SK-N-MC (cell line): ENCODE measurements around the gene SWT1.

ENCODE experiments used
- DNase-seq: peaks from one replicate; pipeline ENCODE4 v3.0.0-alpha.2; 2011; ENCODE audit warnings: low read depth, low spot score
- H3K27ac ChIP-seq: fragments of 200-600 bp; sonication (generic); 2 replicates; pipeline ENCODE4 v1.5.1; 2016; ENCODE audit warnings: mixed run types
- H3K36me3 ChIP-seq: fragments of 200-600 bp; sonication (generic); 2 replicates; pipeline ENCODE4 v1.6.1; 2017; ENCODE audit warnings: antibody characterized with exemption, low read length, mixed read lengths; ENCODE audit not compliant: insufficient read depth
- H3K4me3 ChIP-seq: fragments of 200-600 bp; sonication (generic); 2 replicates; pipeline ENCODE4 v1.5.1; 2016
- H3K9ac ChIP-seq: fragments of 200-600 bp; sonication (generic); 2 replicates; pipeline ENCODE4 v1.8.0; 2017; ENCODE audit warnings: mixed run types, mixed read lengths; ENCODE audit not compliant: insufficient read length
- H3K9me3 ChIP-seq: fragments of 200-600 bp; sonication (generic); 2 replicates; pipeline ENCODE4 v1.6.1; 2017; ENCODE audit warnings: low read depth, mild to moderate bottlenecking, antibody characterized with exemption, low read length, moderate library complexity, mixed read lengths
- EZH2 ChIP-seq: fragments of 200-600 bp; sonication (generic); IDR thresholded peaks from one replicate; pipeline ENCODE4 v1.6.1; 2017; ENCODE audit warnings: antibody characterized with exemption
- FOXP2 ChIP-seq: optimal IDR thresholded peaks from 2 replicates; pipeline ENCODE3; 2011; ENCODE audit warnings: mild to moderate bottlenecking, moderate library complexity; ENCODE audit not compliant: insufficient read depth; ENCODE audit errors: extremely low read length, control extremely low read depth
- POLR2AphosphoS5 ChIP-seq: IDR thresholded peaks from 2 replicates; pipeline ENCODE4 v1.6.1; 2012; ENCODE audit warnings: mild to moderate bottlenecking, low read depth, low read length, borderline replicate concordance

SWT1 gene

GRCh38 chr1:185156854-185157598, at the start of gene SWT1, which contains the start of gene TRMT1L:
Gene SWT1 (plus strand): TSS chr1:185157167. CDS start chr1:185160842, 3,675 bp downstream.
Gene TRMT1L (minus strand): TSS chr1:185156953. CDS start chr1:185156712, 241 bp downstream.
- H3K9ac ChIP-seq: peak within 1 kb of the TSS; percentile 93
- peak within 1 kb of the TSS; percentile 95 for H3K4me3 ChIP-seq
- TF ChIP-seq FOXP2: no peak
- TF ChIP-seq POLR2AphosphoS5: peak; percentile 92
- peak within 1 kb of the TSS; percentile 83 for H3K27ac ChIP-seq
- no peaks in the 10 kb centered on the region for H3K9me3 ChIP-seq
- peak; percentile 93 for DNase-seq
- H3K36me3 ChIP-seq: no peaks in the 10 kb centered on the region

DNA sequence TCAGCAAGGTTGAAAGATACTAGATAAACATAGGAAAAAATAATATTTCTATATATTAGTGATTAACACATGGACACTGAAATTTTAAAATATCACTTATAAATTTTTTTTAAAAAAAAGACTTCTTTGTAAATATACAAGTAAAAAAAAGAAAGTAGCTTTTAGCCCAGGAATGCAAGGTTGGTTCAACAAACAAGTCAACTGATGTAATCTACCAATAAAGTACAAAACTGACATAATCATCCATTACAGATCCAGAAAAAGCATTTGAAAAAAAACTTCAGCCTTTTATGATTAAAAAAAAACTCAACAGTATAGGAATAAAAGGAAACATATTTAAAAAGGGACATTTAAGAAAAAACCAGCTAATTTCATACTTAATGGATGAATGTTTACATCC, 48.6 kb upstream of the SWT1 start:
- Histone ChIP-seq H3K4me3 (no peak overlapping the region), H3K9ac (no peak overlapping the region), H3K9me3 (no peaks in the 10 kb centered on the region), H3K27ac (no peak overlapping the region), H3K36me3 (peaks cover 17% of the 10 kb centered on the region)
- no peak for DNase-seq
- no peak for TF ChIP-seq EZH2

- no peak for DNase-seq
- Histone ChIP-seq H3K36me3 (no peaks in the 10 kb centered on the region), H3K9ac (no peak overlapping the region), H3K9me3 (no peaks in the 10 kb centered on the region), H3K4me3 (no peak overlapping the region), H3K27ac (no peak overlapping the region)
- no peak for TF ChIP-seq EZH2
- no peak for TF ChIP-seq POLR2AphosphoS5
- TF ChIP-seq FOXP2: no peak
These were observed 46.8 kb upstream of the SWT1 start for GRCh38 chr1:185110145-185110544.

DNA sequence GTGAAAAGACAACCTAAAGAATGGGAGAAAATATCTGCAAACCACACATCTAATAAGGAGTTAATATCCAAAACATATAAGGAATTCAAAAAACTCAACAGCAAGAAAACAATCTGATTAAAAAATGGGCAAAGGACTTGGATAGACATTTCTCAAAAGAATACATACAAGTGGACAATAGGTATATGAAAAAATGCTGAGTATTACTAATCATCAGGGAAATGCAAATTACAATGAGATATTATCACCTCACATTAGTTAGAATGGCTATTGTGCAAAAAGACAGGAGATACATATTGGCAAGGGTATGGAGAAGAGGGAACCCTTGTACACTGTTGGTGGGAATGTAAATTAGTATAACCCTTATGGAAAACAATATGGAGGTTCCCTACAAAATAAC, 45.1 kb upstream of the SWT1 start:
- TF ChIP-seq POLR2AphosphoS5 (no peak), FOXP2 (no peak), EZH2 (no peak)
- Histone ChIP-seq H3K9me3 (no peaks in the 10 kb centered on the region), H3K27ac (no peak overlapping the region)

GRCh38 chr1:185112356-185112755, 44.6 kb upstream of the SWT1 start:
- Histone ChIP-seq H3K9ac (no peak overlapping the region), H3K36me3 (no peaks in the 10 kb centered on the region), H3K4me3 (no peak overlapping the region), H3K9me3 (no peaks in the 10 kb centered on the region), H3K27ac (no peak overlapping the region)
- TF ChIP-seq EZH2 (no peak), FOXP2 (no peak), POLR2AphosphoS5 (no peak)
- DNase-seq: no peak

More for the DNA sequence above, 45.1 kb upstream of the SWT1 start:
- H3K4me3 ChIP-seq: no peak overlapping the region
- no peak for DNase-seq
- H3K36me3 ChIP-seq: no peaks in the 10 kb centered on the region
- no peak overlapping the region for H3K9ac ChIP-seq

GRCh38 chr1:185129708-185130107, 27.3 kb upstream of the SWT1 start:
- DNase-seq: no peak
- Histone ChIP-seq H3K9ac (no peak overlapping the region), H3K36me3 (peaks cover 37% of the 10 kb centered on the region; the same call in 1 of the 2 replicates), H3K4me3 (no peak overlapping the region), H3K9me3 (no peaks in the 10 kb centered on the region), H3K27ac (no peak overlapping the region)
- TF ChIP-seq EZH2 (no peak), POLR2AphosphoS5 (no peak), FOXP2 (no peak)

- Histone ChIP-seq H3K9ac (no peak overlapping the region), H3K27ac (no peak overlapping the region), H3K9me3 (no peaks in the 10 kb centered on the region), H3K36me3 (peaks cover 36% of the 10 kb centered on the region), H3K4me3 (no peak overlapping the region)
- no peak for DNase-seq
- TF ChIP-seq FOXP2 (no peak), EZH2 (no peak), POLR2AphosphoS5 (no peak)
These were observed 24.4 kb upstream of the SWT1 start for GRCh38 chr1:185132534-185132933.

DNA sequence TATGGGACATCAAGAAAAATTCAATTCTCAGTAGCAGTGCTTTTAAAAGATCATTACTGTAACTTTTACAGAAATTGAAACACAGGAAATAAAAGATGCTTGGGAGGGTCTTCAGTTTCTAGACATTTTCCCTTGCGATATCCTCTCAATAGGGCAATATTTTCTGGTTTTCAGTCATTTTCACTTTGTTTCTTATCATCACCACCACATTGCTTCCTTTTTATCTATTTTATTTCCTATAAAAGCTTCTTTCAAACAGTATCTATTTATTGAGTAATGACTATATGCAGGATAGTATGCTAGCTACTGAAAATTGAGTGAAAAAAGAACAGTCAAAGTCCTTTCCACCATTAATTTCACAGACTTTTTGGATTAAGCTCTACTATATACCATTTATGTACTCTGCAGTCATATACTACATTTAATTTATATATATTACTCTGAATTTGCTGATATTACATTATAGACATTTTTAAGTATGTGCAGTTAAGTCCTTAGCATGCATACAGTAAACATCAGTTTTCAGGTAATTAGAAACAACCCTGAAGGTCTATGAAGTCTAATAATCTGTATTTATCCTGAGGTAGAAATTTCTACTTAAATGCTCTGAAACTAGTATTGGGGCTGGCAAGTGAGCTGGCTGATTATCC, 18.9 kb upstream of the SWT1 start:
- Histone ChIP-seq H3K36me3 (peaks cover 26% of the 10 kb centered on the region), H3K9ac (no peak overlapping the region), H3K4me3 (no peak overlapping the region), H3K9me3 (no peaks in the 10 kb centered on the region), H3K27ac (no peak overlapping the region)
- TF ChIP-seq EZH2: no peak
- DNase-seq: no peak

GRCh38 chr1:185139246-185139645, 17.7 kb upstream of the SWT1 start:
- H3K4me3 ChIP-seq: no peak overlapping the region
- TF ChIP-seq POLR2AphosphoS5 (no peak), FOXP2 (no peak), EZH2 (no peak)
- H3K9me3 ChIP-seq: no peaks in the 10 kb centered on the region
- H3K9ac ChIP-seq: no peak overlapping the region
- no peak overlapping the region for H3K27ac ChIP-seq
- H3K36me3 ChIP-seq: peaks cover 13% of the 10 kb centered on the region
- no peak for DNase-seq
